Rectal smooth muscle tissue (tissue), 1 donor: ENCODE data around the gene MME.
A peak's percentile ranks its signal among the peaks of the same experiment; 100 is the strongest.

Source experiments
- H3K27ac ChIP-seq: one replicate; pipeline ENCODE4 v1.7.0; 2013; ENCODE audit warnings: low read depth, low read length, inconsistent platforms
- H3K27me3 ChIP-seq: one replicate; pipeline ENCODE4 v1.7.0; 2013; ENCODE audit warnings: low read length; ENCODE audit not compliant: control insufficient read depth, insufficient read depth
- H3K36me3 ChIP-seq: one replicate; pipeline ENCODE4 v1.7.0; 2013; ENCODE audit warnings: low read length; ENCODE audit not compliant: control insufficient read depth, insufficient read depth
- H3K4me1 ChIP-seq: one replicate; pipeline ENCODE4 v1.7.0; 2013; ENCODE audit warnings: low read length; ENCODE audit not compliant: control insufficient read depth, insufficient read depth
- H3K4me3 ChIP-seq: one replicate; pipeline ENCODE4 v1.7.0; 2013; ENCODE audit warnings: low read length
- H3K9ac ChIP-seq: one replicate; pipeline ENCODE4 v1.7.0; 2013; ENCODE audit warnings: low read length

The MME gene

GRCh38 chr3:155065537-155065936 is 14.6 kb upstream of the MME start:
- Histone ChIP-seq H3K36me3 (no peaks in the 10 kb centered on the region), H3K27me3 (no peaks in the 10 kb centered on the region), H3K4me1 (no peaks in the 10 kb centered on the region), H3K9ac (no peak overlapping the region), H3K4me3 (no peak overlapping the region), H3K27ac (no peak overlapping the region)

- Histone ChIP-seq H3K27ac (no peak overlapping the region), H3K4me1 (no peaks in the 10 kb centered on the region), H3K27me3 (no peaks in the 10 kb centered on the region), H3K4me3 (no peak overlapping the region), H3K36me3 (no peaks in the 10 kb centered on the region), H3K9ac (no peak overlapping the region)
Measured at GRCh38 chr3:155069729-155070128, 10.4 kb upstream of the MME start.

- Histone ChIP-seq H3K36me3 (no peaks in the 10 kb centered on the region), H3K27ac (no peak overlapping the region), H3K9ac (no peak overlapping the region), H3K4me3 (no peak overlapping the region), H3K27me3 (no peaks in the 10 kb centered on the region), H3K4me1 (no peaks in the 10 kb centered on the region)
Measured at GRCh38 chr3:155070316-155070715, 9.8 kb upstream of the MME start.

GRCh38 chr3:155070932-155071387 is 9.2 kb upstream of the MME start:
- H3K4me3 ChIP-seq: no peak overlapping the region
- no peak overlapping the region for H3K27ac ChIP-seq
- no peaks in the 10 kb centered on the region for H3K36me3 ChIP-seq
- H3K9ac ChIP-seq: no peak overlapping the region
- H3K27me3 ChIP-seq: no peaks in the 10 kb centered on the region
- H3K4me1 ChIP-seq: no peaks in the 10 kb centered on the region

GRCh38 chr3:155075200-155075599 is 4.9 kb upstream of the MME start:
- H3K4me3 ChIP-seq: no peak overlapping the region
- H3K27ac ChIP-seq: no peak overlapping the region
- no peaks in the 10 kb centered on the region for H3K36me3 ChIP-seq
- H3K27me3 ChIP-seq: peaks cover 3% of the 10 kb centered on the region
- H3K4me1 ChIP-seq: no peaks in the 10 kb centered on the region
- H3K9ac ChIP-seq: no peak overlapping the region

GRCh38 chr3:155076888-155077287 is 3.2 kb upstream of the MME start:
- Histone ChIP-seq H3K36me3 (no peaks in the 10 kb centered on the region), H3K4me3 (no peak overlapping the region)

GRCh38 chr3:155078711-155079467 is 1.2 kb upstream of the MME start:
- peaks cover 3% of the 10 kb centered on the region for H3K27me3 ChIP-seq
- H3K9ac ChIP-seq: no peak overlapping the region
- peak overlapping the region; percentile 33 for H3K4me3 ChIP-seq
- no peaks in the 10 kb centered on the region for H3K4me1 ChIP-seq
- H3K27ac ChIP-seq: no peak overlapping the region
- H3K36me3 ChIP-seq: no peaks in the 10 kb centered on the region

More at GRCh38 chr3:155076888-155077287, 3.2 kb upstream of the MME start:
- H3K27ac ChIP-seq: no peak overlapping the region
- no peak overlapping the region for H3K9ac ChIP-seq
- H3K27me3 ChIP-seq: peaks cover 3% of the 10 kb centered on the region
- no peaks in the 10 kb centered on the region for H3K4me1 ChIP-seq

- Histone ChIP-seq H3K27ac (no peak overlapping the region), H3K9ac (no peak overlapping the region), H3K27me3 (peaks cover 3% of the 10 kb centered on the region), H3K4me1 (no peaks in the 10 kb centered on the region), H3K36me3 (no peaks in the 10 kb centered on the region), H3K4me3 (peak overlapping the region; percentile 64)
Measured at GRCh38 chr3:155079468-155079745, 712 bp upstream of the MME start.

GRCh38 chr3:155080692-155081091 is 573 bp downstream of the MME start:
- no peaks in the 10 kb centered on the region for H3K36me3 ChIP-seq
- no peak overlapping the region for H3K27ac ChIP-seq
- H3K27me3 ChIP-seq: peaks cover 3% of the 10 kb centered on the region
- H3K4me3 ChIP-seq: no peak overlapping the region
- H3K4me1 ChIP-seq: no peaks in the 10 kb centered on the region
- H3K9ac ChIP-seq: no peak overlapping the region

- Histone ChIP-seq H3K27me3 (peaks cover 3% of the 10 kb centered on the region), H3K4me3 (no peak overlapping the region), H3K4me1 (no peaks in the 10 kb centered on the region), H3K9ac (no peak overlapping the region), H3K36me3 (no peaks in the 10 kb centered on the region), H3K27ac (no peak overlapping the region)
Measured at GRCh38 chr3:155083313-155083905, 3.3 kb downstream of the MME start.

GRCh38 chr3:155084567-155084966 is 4.4 kb downstream of the MME start:
- Histone ChIP-seq H3K27me3 (no peaks in the 10 kb centered on the region), H3K4me1 (no peaks in the 10 kb centered on the region), H3K36me3 (no peaks in the 10 kb centered on the region), H3K4me3 (no peak overlapping the region), H3K9ac (no peak overlapping the region), H3K27ac (no peak overlapping the region)

GRCh38 chr3:155086051-155086450 is 5.9 kb downstream of the MME start:
- no peaks in the 10 kb centered on the region for H3K27me3 ChIP-seq
- no peaks in the 10 kb centered on the region for H3K4me1 ChIP-seq
- no peak overlapping the region for H3K4me3 ChIP-seq
- H3K36me3 ChIP-seq: no peaks in the 10 kb centered on the region
- H3K9ac ChIP-seq: no peak overlapping the region
- H3K27ac ChIP-seq: no peak overlapping the region

GRCh38 chr3:155088706-155089345 is 8.7 kb downstream of the MME start:
- Histone ChIP-seq H3K27me3 (no peaks in the 10 kb centered on the region), H3K4me3 (no peak overlapping the region), H3K27ac (no peak overlapping the region), H3K36me3 (no peaks in the 10 kb centered on the region), H3K4me1 (no peaks in the 10 kb centered on the region), H3K9ac (no peak overlapping the region)
